NCI-H524 (cell line): ENCODE data around the gene ABCA4.
"Not testable (repeated sequence)": the region's sequence is repeated elsewhere in the genome, so short reads cannot be mapped to it uniquely, and the experiment has no call there.

ENCODE experiments used
- DNase-seq, 2 experiments: peaks; one replicate each; lab custom pipeline; 2025; lab: John Stamatoyannopoulos, UW

The ABCA4 gene

GRCh38 chr1:94120991-94121390 lies at the start of gene ABCA4:
TSS of gene ABCA4 (minus strand) at chr1:94121148. CDS start at chr1:94121045, 103 bp downstream.
- DNase-seq, result peak; percentile 76 to 83

- DNase-seq, result peak; percentile 77 to 88
Measured at GRCh38 chr1:94169126-94169525, 48.2 kb upstream of the ABCA4 start.

- DNase-seq, result no peak
Measured at GRCh38 chr1:94165843-94166242, 44.9 kb upstream of the ABCA4 start.

- peak; percentile 34 to 75 for DNase-seq
Measured at GRCh38 chr1:94164885-94165284, 43.9 kb upstream of the ABCA4 start.

GRCh38 chr1:94164121-94164520 lies 43.2 kb upstream of the ABCA4 start:
- DNase-seq, result not testable (repeated sequence)

GRCh38 chr1:94163249-94163648 lies 42.3 kb upstream of the ABCA4 start:
- DNase-seq, result not testable (repeated sequence)

GRCh38 chr1:94160811-94161210 lies 39.9 kb upstream of the ABCA4 start:
- DNase-seq, result peak; percentile 96

- DNase-seq, result no peak
Measured at GRCh38 chr1:94156096-94156625, 35.2 kb upstream of the ABCA4 start.

GRCh38 chr1:94154989-94155388 lies 34.0 kb upstream of the ABCA4 start:
- no peak for DNase-seq

GRCh38 chr1:94153133-94153532 lies 32.2 kb upstream of the ABCA4 start:
- DNase-seq, result no peak

- not testable (repeated sequence) for DNase-seq
Measured at GRCh38 chr1:94149166-94149565, 28.2 kb upstream of the ABCA4 start.

GRCh38 chr1:94146273-94146672 lies 25.3 kb upstream of the ABCA4 start:
- DNase-seq, result no peak

GRCh38 chr1:94144836-94145235 lies 23.9 kb upstream of the ABCA4 start:
- DNase-seq, result no peak

GRCh38 chr1:94143809-94144176 lies 22.8 kb upstream of the ABCA4 start:
- peak in 1 of 2 experiments; percentile 17 for DNase-seq

GRCh38 chr1:94143173-94143808 lies 22.3 kb upstream of the ABCA4 start:
- no peak for DNase-seq

GRCh38 chr1:94142583-94142982 lies 21.6 kb upstream of the ABCA4 start:
- DNase-seq, result peak in 1 of 2 experiments; percentile 76

- no peak for DNase-seq
Measured at GRCh38 chr1:94142022-94142421, 21.1 kb upstream of the ABCA4 start.

- no peak for DNase-seq
Measured at GRCh38 chr1:94132111-94132510, 11.2 kb upstream of the ABCA4 start.

GRCh38 chr1:94130851-94131595 lies 10.1 kb upstream of the ABCA4 start:
- DNase-seq, result no peak

GRCh38 chr1:94126651-94127050 lies 5.7 kb upstream of the ABCA4 start:
- DNase-seq, result no peak

- peak; percentile 83 to 90 for DNase-seq
Measured at GRCh38 chr1:94125551-94126514, 4.9 kb upstream of the ABCA4 start.

- no peak for DNase-seq
Measured at GRCh38 chr1:94124538-94124937, 3.6 kb upstream of the ABCA4 start.
